HEK293 (cell line): ENCODE data around the gene DRD1.

Experiments
- CTCF ChIP-seq: fragments of 450-650 bp; formaldehyde crosslinking; IDR thresholded peaks from 2 replicates; pipeline ENCODE4 v1.5.1; 2016; ENCODE audit warnings: missing biosample characterization, missing genetic modification characterization
- MZF1 ChIP-seq: fragments of 450-650 bp; formaldehyde crosslinking; IDR thresholded peaks from 2 replicates; pipeline ENCODE4 v1.5.1; 2017; ENCODE audit warnings: missing biosample characterization, missing genetic modification characterization, borderline replicate concordance
- SALL2 ChIP-seq: fragments of 450-650 bp; formaldehyde crosslinking; IDR thresholded peaks from 2 replicates; pipeline ENCODE4 v1.5.0; 2017; ENCODE audit warnings: missing biosample characterization, mild to moderate bottlenecking, missing genetic modification characterization, borderline replicate concordance
- ZNF16 ChIP-seq: fragments of 450-650 bp; formaldehyde crosslinking; IDR thresholded peaks from 2 replicates; pipeline ENCODE4 v1.5.1; 2016; ENCODE audit warnings: low read depth, missing biosample characterization, missing genetic modification characterization
- ZNF174 ChIP-seq: fragments of 450-650 bp; formaldehyde crosslinking; IDR thresholded peaks from 2 replicates; pipeline ENCODE4 v1.5.0; 2017; ENCODE audit warnings: missing biosample characterization, mild to moderate bottlenecking, missing genetic modification characterization
- ZNF2 ChIP-seq: fragments of 450-650 bp; formaldehyde crosslinking; IDR thresholded peaks from 2 replicates; pipeline ENCODE4 v1.5.1; 2016; ENCODE audit warnings: missing biosample characterization, missing genetic modification characterization
- ZNF274 ChIP-seq, 2 experiments: fragments of 200-500 bp in 1 of 2; fragments of 450-650 bp in 1 of 2; sonication (Bioruptor generic) in 1 of 2; formaldehyde crosslinking in 1 of 2; IDR thresholded peaks; 2 replicates each; pipeline versions ENCODE4 v1.5.1 to v1.6.1; 2014 to 2016; ENCODE audit warnings: borderline replicate concordance in 1 of 2, inconsistent platforms in 1 of 2, low read length in 1 of 2, missing biosample characterization in 1 of 2, missing genetic modification characterization in 1 of 2
- ZNF302 ChIP-seq: fragments of 450-650 bp; formaldehyde crosslinking; IDR thresholded peaks from 2 replicates; pipeline ENCODE4 v1.5.1; 2016; ENCODE audit warnings: missing biosample characterization, missing genetic modification characterization, low read depth
- ZNF830 ChIP-seq: fragments of 450-650 bp; IDR thresholded peaks from 2 replicates; pipeline ENCODE4 v1.5.0; 2018; ENCODE audit warnings: missing biosample characterization, missing genetic modification characterization, low read depth, mild to moderate bottlenecking, moderate library complexity
- TF ChIP-seq, protein P1 (sequence below): fragments of 450-650 bp; formaldehyde crosslinking; IDR thresholded peaks from 2 replicates; pipeline ENCODE4 v1.5.1; 2016; ENCODE audit warnings: missing biosample characterization, missing genetic modification characterization, low read depth

DNA sequence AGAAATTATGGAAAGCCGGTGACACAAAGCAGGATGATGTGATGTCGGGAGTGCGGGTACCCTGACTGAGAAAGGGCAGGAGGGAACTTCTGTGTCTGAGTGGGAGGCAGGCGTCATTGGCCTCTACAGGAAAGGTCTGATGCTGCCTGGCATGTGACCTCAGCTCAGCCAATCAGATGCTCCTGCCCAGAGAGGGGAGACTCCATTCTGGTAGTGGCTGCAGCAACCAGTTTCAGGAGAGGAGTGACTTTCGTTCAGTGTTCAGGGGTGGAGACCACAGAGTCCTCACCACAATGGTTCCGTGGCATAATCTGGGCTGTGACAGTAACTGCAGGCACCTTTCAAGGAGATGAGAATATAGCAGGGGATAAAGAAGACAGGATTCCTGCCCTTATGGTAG, 27.6 kb upstream of the DRD1 start:
- TF ChIP-seq SALL2 (tag by site-specific recombination) (no peak), ZNF2 (no peak), ZNF830 (no peak), ZNF174 (tag by site-specific recombination) (no peak), ZNF16 (tag by site-specific recombination) (no peak), CTCF (tag by site-specific recombination) (no peak), ZNF302 (no peak), ZNF274 (IDR thresholded peaks at IDR 0.05; ENCODE audit: low read length) (no peak), ZNF274 (tag by site-specific recombination; IDR thresholded peaks at IDR 0.05; ENCODE audit: borderline replicate concordance) (no peak), MZF1 (tag by site-specific recombination) (no peak)
- TF ChIP-seq, protein P1, sequence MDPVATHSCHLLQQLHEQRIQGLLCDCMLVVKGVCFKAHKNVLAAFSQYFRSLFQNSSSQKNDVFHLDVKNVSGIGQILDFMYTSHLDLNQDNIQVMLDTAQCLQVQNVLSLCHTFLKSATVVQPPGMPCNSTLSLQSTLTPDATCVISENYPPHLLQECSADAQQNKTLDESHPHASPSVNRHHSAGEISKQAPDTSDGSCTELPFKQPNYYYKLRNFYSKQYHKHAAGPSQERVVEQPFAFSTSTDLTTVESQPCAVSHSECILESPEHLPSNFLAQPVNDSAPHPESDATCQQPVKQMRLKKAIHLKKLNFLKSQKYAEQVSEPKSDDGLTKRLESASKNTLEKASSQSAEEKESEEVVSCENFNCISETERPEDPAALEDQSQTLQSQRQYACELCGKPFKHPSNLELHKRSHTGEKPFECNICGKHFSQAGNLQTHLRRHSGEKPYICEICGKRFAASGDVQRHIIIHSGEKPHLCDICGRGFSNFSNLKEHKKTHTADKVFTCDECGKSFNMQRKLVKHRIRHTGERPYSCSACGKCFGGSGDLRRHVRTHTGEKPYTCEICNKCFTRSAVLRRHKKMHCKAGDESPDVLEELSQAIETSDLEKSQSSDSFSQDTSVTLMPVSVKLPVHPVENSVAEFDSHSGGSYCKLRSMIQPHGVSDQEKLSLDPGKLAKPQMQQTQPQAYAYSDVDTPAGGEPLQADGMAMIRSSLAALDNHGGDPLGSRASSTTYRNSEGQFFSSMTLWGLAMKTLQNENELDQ (tag by site-specific recombination): no peak
